IMR-90 (cell line): ENCODE measurements around the gene TST. TPM values are rescaled to one million over a fixed set of nuclear protein-coding genes. Genes with fewer than 3 reads are reported as not detected.

Experiments
- ATAC-seq: fragments of 200-7000 bp; cut with Tn5 transposase; 2 replicates; pipeline ENCODE4 v1.9.1; 2020; ENCODE audit warnings: low read depth, mild to moderate bottlenecking, moderate library complexity
- BruUV-seq: library from RNA; stranded (reverse); fragments of 400-500 nt; replicated peaks from 2 replicates; lab custom pipeline; 2021; lab: Mats Ljungman, UMichigan
- CTCF ChIA-PET: fragments of 300-600 bp; formaldehyde crosslinking; extraction: SDS; loops from one replicate; lab custom pipeline; 2021; ENCODE audit warnings: antibody characterized with exemption; lab: Yijun Ruan, JAX
- POLR2A ChIA-PET: fragments of 300-600 bp; sonication (Branson Sonifier 250); formaldehyde crosslinking; loops from one replicate; lab custom pipeline; 2022; ENCODE audit warnings: antibody characterized with exemption; ENCODE audit not compliant: unreplicated experiment; lab: Charles Lee
- DNase-seq: peaks from one replicate; pipeline ENCODE4 v3.0.0; 2013
- H2AFZ ChIP-seq: replicated peaks from 2 replicates; pipeline ENCODE3; 2013; ENCODE audit warnings: low read length, mild to moderate bottlenecking; ENCODE audit not compliant: poor library complexity
- H2AK5ac ChIP-seq: 2 replicates; pipeline ENCODE4 v1.6.1; 2013; ENCODE audit warnings: low read depth, low read length, inconsistent platforms
- H2AK9ac ChIP-seq: replicated peaks from 2 replicates; pipeline ENCODE3; 2013; ENCODE audit warnings: mild to moderate bottlenecking, low read depth, low read length, moderate library complexity; ENCODE audit not compliant: poor library complexity
- H2BK120ac ChIP-seq: 2 replicates; pipeline ENCODE4 v1.6.1; 2013; ENCODE audit warnings: low read depth, low read length, inconsistent platforms
- H2BK15ac ChIP-seq: 3 replicates; pipeline ENCODE4 v1.6.1; 2013; ENCODE audit warnings: low read depth, low read length, inconsistent platforms
- H2BK20ac ChIP-seq: 2 replicates; pipeline ENCODE4 v1.6.1; 2013; ENCODE audit warnings: low read depth, mild to moderate bottlenecking, inconsistent platforms, low read length, moderate library complexity
- H2BK5ac ChIP-seq: 2 replicates; pipeline ENCODE4 v1.6.1; 2013; ENCODE audit warnings: mild to moderate bottlenecking, low read depth, low read length, inconsistent platforms; ENCODE audit not compliant: poor library complexity, severe bottlenecking
- H3K14ac ChIP-seq: replicated peaks from 2 replicates; pipeline ENCODE4 v1.6.1; 2013; ENCODE audit warnings: low read depth, low read length, inconsistent platforms
- H3K18ac ChIP-seq: 2 replicates; pipeline ENCODE4 v1.6.1; 2013; ENCODE audit warnings: low read depth, low read length, control low read depth
- H3K23ac ChIP-seq: 2 replicates; pipeline ENCODE4 v1.6.1; 2013; ENCODE audit warnings: low read depth, low read length, inconsistent platforms
- H3K27ac ChIP-seq: 2 replicates; pipeline ENCODE4 v1.5.1; 2013; ENCODE audit warnings: mild to moderate bottlenecking, control low read depth, low read length; ENCODE audit not compliant: insufficient read depth
- H3K27me3 ChIP-seq: 2 replicates; pipeline ENCODE4 v1.6.1; 2013; ENCODE audit warnings: low read length; ENCODE audit not compliant: control insufficient read depth, insufficient read depth
- H3K36me3 ChIP-seq: 2 replicates; pipeline ENCODE4 v1.6.1; 2013; ENCODE audit warnings: low read length, mixed read lengths; ENCODE audit not compliant: control insufficient read depth, insufficient read depth
- H3K4ac ChIP-seq: 2 replicates; pipeline ENCODE4 v1.6.1; 2013; ENCODE audit warnings: low read depth, low read length, inconsistent platforms
- H3K4me1 ChIP-seq: 2 replicates; pipeline ENCODE4 v1.6.1; 2013; ENCODE audit warnings: low read length, mixed read lengths; ENCODE audit not compliant: control insufficient read depth, insufficient read depth
- H3K4me2 ChIP-seq: 2 replicates; pipeline ENCODE4 v1.6.1; 2013; ENCODE audit warnings: low read depth, mild to moderate bottlenecking, control low read depth, low read length, moderate library complexity
- H3K4me3 ChIP-seq: 2 replicates; pipeline ENCODE4 v1.5.1; 2013; ENCODE audit warnings: low read depth, mild to moderate bottlenecking, control low read depth, low read length, moderate library complexity; ENCODE audit not compliant: insufficient read depth
- H3K56ac ChIP-seq: 2 replicates; pipeline ENCODE4 v1.6.1; 2013; ENCODE audit warnings: low read length, inconsistent platforms; ENCODE audit not compliant: insufficient read depth; ENCODE audit errors: extremely low read depth
- H3K79me1 ChIP-seq, 2 experiments: 2 replicates each; pipeline ENCODE4 v1.6.1; 2013; ENCODE audit warnings: low read length in 2 of 2, inconsistent platforms in 1 of 2, low read depth in 1 of 2
- H3K9ac ChIP-seq: 2 replicates; pipeline ENCODE4 v1.6.1; 2013; ENCODE audit warnings: low read depth, low read length, control low read depth
- H3K9me1 ChIP-seq: 2 replicates; pipeline ENCODE4 v1.6.1; 2013; ENCODE audit warnings: low read length, inconsistent platforms; ENCODE audit not compliant: insufficient read depth
- H3K9me3 ChIP-seq: 2 replicates; pipeline ENCODE4 v1.6.1; 2013; ENCODE audit warnings: low read length; ENCODE audit not compliant: control insufficient read depth, insufficient read depth
- H4K20me1 ChIP-seq: 2 replicates; pipeline ENCODE4 v1.6.1; 2013; ENCODE audit warnings: low read length, inconsistent platforms; ENCODE audit not compliant: insufficient read depth
- H4K5ac ChIP-seq: 2 replicates; pipeline ENCODE4 v1.6.1; 2013; ENCODE audit warnings: mild to moderate bottlenecking, low read depth, low read length, control low read depth
- H4K8ac ChIP-seq, 2 experiments: 2 replicates each; pipeline ENCODE4 v1.6.1; 2013; ENCODE audit warnings: low read depth in 2 of 2, low read length in 2 of 2, control low read depth in 1 of 2, inconsistent platforms in 1 of 2
- H4K91ac ChIP-seq: 2 replicates; pipeline ENCODE4 v1.6.1; 2013; ENCODE audit warnings: low read depth, low read length, inconsistent platforms; ENCODE audit not compliant: insufficient read depth
- BHLHE40 ChIP-seq: fragments of 150-350 bp; IDR thresholded peaks from 2 replicates; pipeline ENCODE4 v1.6.1; 2016; ENCODE audit warnings: mild to moderate bottlenecking, low read depth, low read length
- CEBPB ChIP-seq: IDR thresholded peaks from 2 replicates; pipeline ENCODE4 v1.6.1; 2012; ENCODE audit warnings: low read depth, low read length, improper control_type of control experiment
- CHD1 ChIP-seq: IDR thresholded peaks from 2 replicates; pipeline ENCODE4 v1.6.1; 2012; ENCODE audit warnings: low read depth, low read length, improper control_type of control experiment
- MAZ ChIP-seq: IDR thresholded peaks from 2 replicates; pipeline ENCODE4 v1.6.1; 2012; ENCODE audit warnings: low read depth, mild to moderate bottlenecking, low read length, improper control_type of control experiment, moderate library complexity, borderline replicate concordance
- RAD21 ChIP-seq: IDR thresholded peaks from 2 replicates; pipeline ENCODE4 v1.6.1; 2012; ENCODE audit warnings: low read length, improper control_type of control experiment
- RCOR1 ChIP-seq: IDR thresholded peaks from 2 replicates; pipeline ENCODE4 v1.6.1; 2012; ENCODE audit warnings: mild to moderate bottlenecking, low read length, improper control_type of control experiment; ENCODE audit not compliant: insufficient replicate concordance
- RFX5 ChIP-seq: IDR thresholded peaks from 2 replicates; pipeline ENCODE4 v1.8.0; 2012; ENCODE audit warnings: low read depth, mild to moderate bottlenecking, low read length, moderate library complexity
- WGBS, 2 experiments: methylation state at CpG; one replicate each; pipeline versions ENCODE4 v1.1.5 to v1.1.7; 2013; ENCODE audit warnings: missing lambda C conversion rate in 2 of 2; ENCODE audit not compliant: insufficient read length in 1 of 2; ENCODE audit errors: extremely low coverage in 2 of 2; 5-methylcytosine and 5-hydroxymethylcytosine counted together
- dilution Hi-C: fragments of 300-500 bp; cut with HindIII; formaldehyde crosslinking; loops from one replicate; pipeline ENCODE4 v1.14.3; 2018; ENCODE audit warnings: low sequenced_read_pairs; ENCODE audit not compliant: unreplicated experiment
- in situ Hi-C: fragments of 300-500 bp; cut with MboI; formaldehyde crosslinking; loops from 3 replicates; pipeline ENCODE4 v1.14.3; 2019; ENCODE audit warnings: low sequenced_read_pairs, inconsistent platforms, mixed read lengths
- intact Hi-C: fragments of 100-400 bp; cut with micrococcal nuclease; formaldehyde crosslinking; loops from 2 replicates; pipeline ENCODE4 v1.10.0; 2022
- polyA plus RNA-seq, 3 experiments: library from polyadenylated mRNA; depleted of rRNA; stranded (reverse); fragments of >200 nt; gene quantifications; 2 replicates each; pipeline ENCODE4 v1.2.3, GENCODE V29; 2012; ENCODE audit warnings: low replicate concordance in 1 of 3
- total RNA-seq: library from RNA; depleted of rRNA; stranded (reverse); fragments of >200 nt; gene quantifications from 2 replicates; pipeline ENCODE4 v1.2.3, GENCODE V29; 2012
- TF ChIP-seq, protein P1 (sequence below): fragments of 150-350 bp; IDR thresholded peaks from 2 replicates; pipeline ENCODE4 v1.6.1; 2017; ENCODE audit warnings: mild to moderate bottlenecking, antibody characterized with exemption, low read length, low read depth
- TF ChIP-seq, protein P2 (sequence below): fragments of 150-350 bp; IDR thresholded peaks from 2 replicates; pipeline ENCODE4 v1.6.1; 2016; ENCODE audit warnings: low read depth, mild to moderate bottlenecking, low read length, moderate library complexity, borderline replicate concordance

Gene TST
- total and polyA plus RNA-seq, 2 of the 4 experiments (the other 2 are of a cell fraction): 31.7 to 37.7 TPM

DNA sequence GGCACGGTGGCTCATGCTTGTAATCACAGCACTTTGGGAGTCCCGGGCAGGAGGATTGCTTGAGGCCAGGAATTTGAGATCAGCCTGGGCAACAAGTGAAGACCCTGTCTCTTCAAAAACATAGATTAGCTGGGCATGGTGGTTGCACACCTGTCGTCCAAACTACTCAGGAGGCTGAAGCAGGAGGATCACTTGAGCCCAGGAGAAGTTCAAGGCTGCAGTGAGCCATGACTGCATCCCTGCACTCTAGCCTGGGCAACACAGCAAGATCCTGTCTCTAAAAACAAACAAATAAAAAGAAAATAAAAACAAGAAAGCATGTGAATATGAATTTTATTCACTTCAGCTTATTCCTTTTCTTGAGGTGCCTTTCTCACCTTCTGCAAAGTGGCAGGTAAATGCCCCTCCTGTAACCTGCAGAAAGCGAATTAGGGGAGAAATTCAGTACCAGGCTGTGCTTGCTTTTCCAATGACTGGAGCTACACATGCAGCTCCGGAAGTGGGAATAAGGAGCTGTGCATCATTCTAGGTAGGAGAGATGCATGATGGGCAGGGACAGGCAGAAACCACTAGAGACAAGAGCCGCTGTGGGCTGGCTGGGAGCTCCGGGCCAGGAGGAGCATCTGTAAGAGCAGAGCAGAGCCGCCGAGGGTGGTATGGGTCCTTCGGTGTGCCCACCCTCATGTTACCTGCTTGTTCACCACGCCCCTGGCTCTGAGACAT, 17.6 kb upstream of the TST start:
- H3K27ac ChIP-seq: no peak overlapping the region
- intact Hi-C loops (no loop called here), dilution Hi-C loops (no loop called here), in situ Hi-C loops (no loop called here)
- no peak overlapping the region for H2AFZ ChIP-seq
- H4K5ac ChIP-seq: no peak overlapping the region
- no peak overlapping the region for H3K4me2 ChIP-seq
- H3K9me1 ChIP-seq: 0 out of 2 replicates have a peak, but pooled peaks cover 2% of the 10 kb centered on the region
- no peak overlapping the region for H2BK20ac ChIP-seq
- TF ChIP-seq, protein P1, sequence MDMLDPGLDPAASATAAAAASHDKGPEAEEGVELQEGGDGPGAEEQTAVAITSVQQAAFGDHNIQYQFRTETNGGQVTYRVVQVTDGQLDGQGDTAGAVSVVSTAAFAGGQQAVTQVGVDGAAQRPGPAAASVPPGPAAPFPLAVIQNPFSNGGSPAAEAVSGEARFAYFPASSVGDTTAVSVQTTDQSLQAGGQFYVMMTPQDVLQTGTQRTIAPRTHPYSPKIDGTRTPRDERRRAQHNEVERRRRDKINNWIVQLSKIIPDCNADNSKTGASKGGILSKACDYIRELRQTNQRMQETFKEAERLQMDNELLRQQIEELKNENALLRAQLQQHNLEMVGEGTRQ: no peak
- no peak for TF ChIP-seq CEBPB
- TF ChIP-seq CHD1: no peak
- no peak for TF ChIP-seq RCOR1
- TF ChIP-seq RAD21: no peak
- no peak for TF ChIP-seq BHLHE40
- TF ChIP-seq, protein P2, sequence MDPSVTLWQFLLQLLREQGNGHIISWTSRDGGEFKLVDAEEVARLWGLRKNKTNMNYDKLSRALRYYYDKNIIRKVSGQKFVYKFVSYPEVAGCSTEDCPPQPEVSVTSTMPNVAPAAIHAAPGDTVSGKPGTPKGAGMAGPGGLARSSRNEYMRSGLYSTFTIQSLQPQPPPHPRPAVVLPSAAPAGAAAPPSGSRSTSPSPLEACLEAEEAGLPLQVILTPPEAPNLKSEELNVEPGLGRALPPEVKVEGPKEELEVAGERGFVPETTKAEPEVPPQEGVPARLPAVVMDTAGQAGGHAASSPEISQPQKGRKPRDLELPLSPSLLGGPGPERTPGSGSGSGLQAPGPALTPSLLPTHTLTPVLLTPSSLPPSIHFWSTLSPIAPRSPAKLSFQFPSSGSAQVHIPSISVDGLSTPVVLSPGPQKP: no peak
- no peak for TF ChIP-seq RFX5
- TF ChIP-seq MAZ: no peak
- CTCF ChIA-PET: interaction anchor here (1.4 kb wide), 1 partner anchor 9 kb away, joined by 3 read pairs; no protein-coding TSS in a partner anchor
- BruUV-seq: no TSS peak
- H4K8ac ChIP-seq: no peak overlapping the region
- H3K23ac ChIP-seq: no peak overlapping the region
- POLR2A ChIA-PET: no interaction called here
- DNase-seq: no peak
- H2BK120ac ChIP-seq: no peak overlapping the region
- no peak overlapping the region for H2AK9ac ChIP-seq
- no peak overlapping the region for H3K9ac ChIP-seq
- H3K4ac ChIP-seq: no peak overlapping the region
- 88% methylated on average over 9 of the region's 11 CpGs; no CpG with 5 or more reads in 1 of the 2 experiments for WGBS, 2 experiments
- H3K18ac ChIP-seq: no peak overlapping the region
- H2AK5ac ChIP-seq: no peak overlapping the region
- H3K36me3 ChIP-seq: no peaks in the 10 kb centered on the region
- no peak for ATAC-seq
- no peak overlapping the region for H2BK5ac ChIP-seq
- no peak overlapping the region for H3K14ac ChIP-seq
- H3K4me3 ChIP-seq: no peak overlapping the region
- H3K9me3 ChIP-seq: no peaks in the 10 kb centered on the region
- no peak overlapping the region for H3K56ac ChIP-seq
- peaks cover 15% of the 10 kb centered on the region for H3K27me3 ChIP-seq
- H2BK15ac ChIP-seq: no peak overlapping the region
- no peaks in the 10 kb centered on the region for H4K20me1 ChIP-seq
- no peaks in the 10 kb centered on the region for H3K79me1 ChIP-seq
- no peaks in the 10 kb centered on the region; the same call in 1 of the 2 replicates for H3K4me1 ChIP-seq
- no peak overlapping the region for H4K91ac ChIP-seq
